NCI-H2029 treated with DMSO at 0.1 percent for 48 hours (cell line): ENCODE measurements around the gene FRMD4B.
"Not testable (repeated sequence)": the region's sequence is repeated elsewhere in the genome, so short reads cannot be mapped to it uniquely, and the experiment has no call there.

Experiments
- DNase-seq: peaks from one replicate; lab custom pipeline; 2025; lab: John Stamatoyannopoulos, UW

Gene FRMD4B

GRCh38 chr3:69283913-69284611, 101.8 kb downstream of the FRMD4B start:
- DNase-seq, result no peak

GRCh38 chr3:69283496-69283895, 102.4 kb downstream of the FRMD4B start:
- DNase-seq, result no peak

- no peak for DNase-seq
Measured at GRCh38 chr3:69282181-69282580, 103.7 kb downstream of the FRMD4B start.

GRCh38 chr3:69277403-69277802, 108.5 kb downstream of the FRMD4B start:
- not testable (repeated sequence) for DNase-seq

GRCh38 chr3:69276884-69277283, 109.0 kb downstream of the FRMD4B start:
- DNase-seq, result no peak

- DNase-seq, result not testable (repeated sequence)
Measured at GRCh38 chr3:69276191-69276590, 109.7 kb downstream of the FRMD4B start.

- DNase-seq, result no peak
Measured at GRCh38 chr3:69273896-69274295, 112.0 kb downstream of the FRMD4B start.

GRCh38 chr3:69272556-69272955, 113.3 kb downstream of the FRMD4B start:
- DNase-seq, result no peak

GRCh38 chr3:69271098-69271497, 114.8 kb downstream of the FRMD4B start:
- DNase-seq, result no peak

- no peak for DNase-seq
Measured at GRCh38 chr3:69266585-69266984, 119.3 kb downstream of the FRMD4B start.

GRCh38 chr3:69266071-69266470, 119.8 kb downstream of the FRMD4B start:
- DNase-seq, result not testable (repeated sequence)

GRCh38 chr3:69260843-69261405, 125.0 kb downstream of the FRMD4B start:
- DNase-seq, result not testable (repeated sequence)

GRCh38 chr3:69260216-69260787, 125.6 kb downstream of the FRMD4B start:
- no peak for DNase-seq

GRCh38 chr3:69259125-69259524, 126.8 kb downstream of the FRMD4B start:
- DNase-seq, result no peak

GRCh38 chr3:69255928-69256327, 130.0 kb downstream of the FRMD4B start:
- DNase-seq, result peak; percentile 3

GRCh38 chr3:69254351-69254750, 131.5 kb downstream of the FRMD4B start:
- no peak for DNase-seq

GRCh38 chr3:69252631-69253030, 133.3 kb downstream of the FRMD4B start:
- peak; percentile 4 for DNase-seq

- DNase-seq, result no peak
Measured at GRCh38 chr3:69252141-69252540, 133.7 kb downstream of the FRMD4B start.

GRCh38 chr3:69251078-69251805, 134.6 kb downstream of the FRMD4B start:
- no peak for DNase-seq

GRCh38 chr3:69250014-69250413, 135.9 kb downstream of the FRMD4B start:
- no peak for DNase-seq

GRCh38 chr3:69249001-69249400, 136.9 kb downstream of the FRMD4B start:
- no peak for DNase-seq

- no peak for DNase-seq
Measured at GRCh38 chr3:69248436-69248835, 137.5 kb downstream of the FRMD4B start.

- DNase-seq, result no peak
Measured at GRCh38 chr3:69246612-69247011, 139.3 kb downstream of the FRMD4B start.
